H9 (cell line): Measurements from ENCODE around the gene ARSG. TPM values are rescaled to one million over a fixed set of nuclear protein-coding genes. Genes with fewer than 3 reads are reported as not detected.
"Not testable (repeated sequence)": the region's sequence is repeated elsewhere in the genome, so short reads cannot be mapped to it uniquely, and the experiment has no call there.

ENCODE experiments used
- DNase-seq: peaks from one replicate; pipeline ENCODE4 v3.0.0-alpha.2; 2017
- H2AFZ ChIP-seq: one replicate; pipeline ENCODE4 v1.6.1; 2013; ENCODE audit warnings: mild to moderate bottlenecking, low read length, control low read depth, moderate library complexity
- H2AK5ac ChIP-seq: 2 replicates; pipeline ENCODE4 v1.6.1; 2013; ENCODE audit warnings: low read length, control low read depth, mixed read lengths; ENCODE audit not compliant: insufficient read length
- H2BK120ac ChIP-seq: one replicate; pipeline ENCODE4 v1.6.1; 2013; ENCODE audit warnings: low read depth, mild to moderate bottlenecking, low read length, control low read depth, inconsistent platforms; ENCODE audit not compliant: poor library complexity, severe bottlenecking
- H2BK12ac ChIP-seq: 2 replicates; pipeline ENCODE4 v1.6.1; 2013; ENCODE audit warnings: low read length, control low read depth, mixed read lengths, low read depth; ENCODE audit not compliant: insufficient read length
- H2BK15ac ChIP-seq: 2 replicates; pipeline ENCODE4 v1.6.1; 2013; ENCODE audit warnings: low read depth, low read length, control low read depth
- H2BK20ac ChIP-seq: one replicate; pipeline ENCODE4 v1.6.1; 2013; ENCODE audit warnings: low read depth, mild to moderate bottlenecking, low read length, control low read depth, inconsistent platforms; ENCODE audit not compliant: poor library complexity, severe bottlenecking
- H2BK5ac ChIP-seq: 2 replicates; pipeline ENCODE4 v1.6.1; 2013; ENCODE audit warnings: low read length, control low read depth, mixed read lengths; ENCODE audit not compliant: insufficient read length
- H3K14ac ChIP-seq: 2 replicates; pipeline ENCODE4 v1.6.1; 2013; ENCODE audit warnings: low read length, control low read depth; ENCODE audit not compliant: insufficient read depth
- H3K18ac ChIP-seq: 2 replicates; pipeline ENCODE4 v1.6.1; 2013; ENCODE audit warnings: low read depth, mild to moderate bottlenecking, mixed read lengths, low read length, control low read depth; ENCODE audit not compliant: insufficient read length
- H3K23ac ChIP-seq: 2 replicates; pipeline ENCODE4 v1.6.1; 2013; ENCODE audit warnings: low read length, control low read depth, mixed read lengths, low read depth; ENCODE audit not compliant: insufficient read length
- H3K23me2 ChIP-seq: 2 replicates; pipeline ENCODE4 v1.6.1; 2013; ENCODE audit warnings: low read depth, mild to moderate bottlenecking, mixed read lengths, low read length, control low read depth; ENCODE audit not compliant: insufficient read length, poor library complexity, severe bottlenecking
- H3K27ac ChIP-seq: 2 replicates; pipeline ENCODE4 v1.5.1; 2013; ENCODE audit warnings: low read length, control low read depth, mixed read lengths, low read depth; ENCODE audit not compliant: insufficient read length
- H3K27me3 ChIP-seq: 2 replicates; pipeline ENCODE4 v1.6.1; 2013; ENCODE audit warnings: low read length, control low read depth, inconsistent platforms; ENCODE audit not compliant: insufficient read depth
- H3K4ac ChIP-seq: 2 replicates; pipeline ENCODE4 v1.6.1; 2013; ENCODE audit warnings: low read depth, mild to moderate bottlenecking, control low read depth, inconsistent platforms, low read length, moderate library complexity
- H3K4me1 ChIP-seq: 2 replicates; pipeline ENCODE4 v1.6.1; 2013; ENCODE audit warnings: low read length, control low read depth, inconsistent platforms; ENCODE audit not compliant: insufficient read depth
- H3K4me2 ChIP-seq: 2 replicates; pipeline ENCODE4 v1.6.1; 2013; ENCODE audit warnings: low read length, control low read depth, mixed read lengths; ENCODE audit not compliant: insufficient read length, insufficient read depth
- H3K56ac ChIP-seq: 2 replicates; pipeline ENCODE4 v1.6.1; 2013; ENCODE audit warnings: low read depth, mild to moderate bottlenecking, mixed read lengths, low read length, control low read depth; ENCODE audit not compliant: insufficient read length
- H3K79me1 ChIP-seq: 2 replicates; pipeline ENCODE4 v1.6.1; 2013; ENCODE audit warnings: low read depth, mild to moderate bottlenecking, moderate library complexity, low read length, control low read depth, inconsistent platforms; ENCODE audit not compliant: insufficient read depth, poor library complexity, severe bottlenecking
- H3K79me2 ChIP-seq: 2 replicates; pipeline ENCODE4 v1.6.1; 2013; ENCODE audit warnings: low read length, control low read depth, inconsistent platforms; ENCODE audit not compliant: insufficient read depth
- H3K9ac ChIP-seq: 2 replicates; pipeline ENCODE4 v1.6.1; 2013; ENCODE audit warnings: low read length, control low read depth, mixed read lengths; ENCODE audit not compliant: insufficient read length; ENCODE audit errors: extremely low read depth
- H3K9me3 ChIP-seq: one replicate; pipeline ENCODE4 v1.6.1; 2013; ENCODE audit warnings: low read depth, low read length, inconsistent platforms; ENCODE audit not compliant: control insufficient read depth
- H3T11ph ChIP-seq: one replicate; pipeline ENCODE4 v1.6.1; 2013; ENCODE audit warnings: mild to moderate bottlenecking, low read length, control low read depth, inconsistent platforms
- H4K20me1 ChIP-seq: one replicate; pipeline ENCODE4 v1.6.1; 2013; ENCODE audit not compliant: control insufficient read depth, insufficient read length, insufficient read depth
- H4K5ac ChIP-seq: 2 replicates; pipeline ENCODE4 v1.6.1; 2013; ENCODE audit warnings: low read depth, mild to moderate bottlenecking, mixed read lengths, low read length, control low read depth; ENCODE audit not compliant: insufficient read length
- H4K8ac ChIP-seq: replicated peaks from 2 replicates; pipeline ENCODE4 v1.6.1; 2013; ENCODE audit warnings: low read length, control low read depth, mixed read lengths, low read depth; ENCODE audit not compliant: insufficient read length
- H4K91ac ChIP-seq: 2 replicates; pipeline ENCODE4 v1.6.1; 2013; ENCODE audit warnings: low read depth, mild to moderate bottlenecking, moderate library complexity, mixed read lengths, low read length, control low read depth; ENCODE audit not compliant: insufficient read length
- H3K27ac Mint-ChIP-seq, 3 experiments: 2 replicates in 2 of 3; 3 replicates in 1 of 3; pipeline ENCODE4 v1.8.0; 2020 to 2021; ENCODE audit warnings: mixed read lengths in 3 of 3, mild to moderate bottlenecking in 1 of 3, moderate library complexity in 1 of 3
- H3K27me3 Mint-ChIP-seq: 2 replicates; pipeline ENCODE4 v1.8.0; 2021; ENCODE audit warnings: low read depth, mild to moderate bottlenecking, moderate library complexity, mixed read lengths
- H3K36me3 Mint-ChIP-seq, 3 experiments: 2 replicates in 2 of 3; 3 replicates in 1 of 3; pipeline ENCODE4 v1.8.0; 2020 to 2021; ENCODE audit warnings: low read depth in 3 of 3, mixed read lengths in 3 of 3; ENCODE audit not compliant: insufficient read depth in 1 of 3
- H3K4me1 Mint-ChIP-seq, 2 experiments: 2 replicates each; pipeline ENCODE4 v1.8.0; 2020; ENCODE audit warnings: mixed read lengths in 2 of 2
- H3K4me3 Mint-ChIP-seq, 2 experiments: 2 replicates in 1 of 2; 3 replicates in 1 of 2; pipeline ENCODE4 v1.8.0; 2020 to 2021; ENCODE audit warnings: mild to moderate bottlenecking in 2 of 2, mixed read lengths in 2 of 2, moderate library complexity in 1 of 2
- H3K9me3 Mint-ChIP-seq, 2 experiments: 2 replicates in 1 of 2; 3 replicates in 1 of 2; pipeline ENCODE4 v1.8.0; 2020; ENCODE audit warnings: mild to moderate bottlenecking in 2 of 2, mixed read lengths in 2 of 2, moderate library complexity in 1 of 2
- CTCF ChIP-seq: fragments of 200-600 bp; sonication (generic); conservative IDR thresholded peaks from 3 replicates; pipeline ENCODE4 v1.8.0; 2021; ENCODE audit warnings: antibody characterized with exemption, mild to moderate bottlenecking
- WGBS: extraction: QIAGEN DNeasy Blood & Tissue Kit; methylation state at CpG from one replicate; pipeline ENCODE4 v1.1.7; 2013; ENCODE audit warnings: missing lambda C conversion rate, low lambda C conversion rate, mixed read lengths; ENCODE audit not compliant: insufficient read length; ENCODE audit errors: extremely low coverage; 5-methylcytosine and 5-hydroxymethylcytosine counted together
- total RNA-seq: library from RNA; stranded (reverse); gene quantifications from 2 replicates; pipeline ENCODE4 v1.2.1, GENCODE V29; 2021

Gene ARSG
- total RNA-seq, 1 experiment from 2014 or later = 3.6 TPM

GRCh38 chr17:68403122-68403521 is 111.8 kb downstream of the ARSG start:
- Histone ChIP-seq H4K8ac (no peak overlapping the region), H2BK12ac (no peak overlapping the region), H4K5ac (no peak overlapping the region), H3K9me3 (no peaks in the 10 kb centered on the region), H2AK5ac (no peak overlapping the region), H3K4me2 (no peak overlapping the region), H2BK5ac (no peak overlapping the region), H3K23ac (no peak overlapping the region), H3K27ac (no peak overlapping the region), H3K18ac (no peak overlapping the region), H3K4ac (no peak overlapping the region), H2BK15ac (no peak overlapping the region), H3T11ph (no peak overlapping the region), H2BK20ac (no peak overlapping the region), H3K56ac (no peak overlapping the region), H3K27me3 (no peaks in the 10 kb centered on the region), H3K23me2 (no peaks in the 10 kb centered on the region), H3K9ac (no peak overlapping the region), H2AFZ (no peak overlapping the region), H3K79me1 (no peaks in the 10 kb centered on the region), H3K14ac (no peak overlapping the region), H3K4me1 (no peaks in the 10 kb centered on the region), H3K79me2 (no peaks in the 10 kb centered on the region), H4K91ac (no peak overlapping the region), H4K20me1 (no peaks in the 10 kb centered on the region), H2BK120ac (no peak overlapping the region)
- H3K4me3 Mint-ChIP-seq = no peak overlapping the region
- peaks cover 23 to 24% of the 10 kb centered on the region in 2 experiments for H3K4me1 Mint-ChIP-seq
- TF ChIP-seq CTCF = no peak
- DNase-seq = no peak
- H3K9me3 Mint-ChIP-seq = peaks cover 24 to 28% of the 10 kb centered on the region in 2 experiments
- no CpG with 5 or more reads among the region's 1 CpG for WGBS
- H3K27ac Mint-ChIP-seq = no peak overlapping the region
- H3K36me3 Mint-ChIP-seq = peaks cover 4 to 10% (median 7%) of the 10 kb centered on the region in 3 experiments; a peak in 6 of 7 replicates
- H3K27me3 Mint-ChIP-seq = peaks cover 3% of the 10 kb centered on the region

GRCh38 chr17:68403837-68404236 is 112.5 kb downstream of the ARSG start:
- not testable (repeated sequence) for H3K14ac ChIP-seq, H2BK120ac ChIP-seq, H3K79me1 ChIP-seq, H3K4me1 ChIP-seq, H2BK20ac ChIP-seq, H2AFZ ChIP-seq, H3K27ac ChIP-seq, H3T11ph ChIP-seq, H3K27me3 Mint-ChIP-seq, H3K56ac ChIP-seq, H3K4ac ChIP-seq, H3K4me3 Mint-ChIP-seq, H3K79me2 ChIP-seq, H2BK15ac ChIP-seq, H2AK5ac ChIP-seq, DNase-seq, H3K9ac ChIP-seq, H3K23ac ChIP-seq, H3K18ac ChIP-seq, H3K23me2 ChIP-seq, H3K4me2 ChIP-seq, H3K27me3 ChIP-seq, H4K20me1 ChIP-seq, H2BK5ac ChIP-seq, H3K27ac Mint-ChIP-seq, H4K5ac ChIP-seq, H2BK12ac ChIP-seq, H3K9me3 ChIP-seq, H3K36me3 Mint-ChIP-seq, H4K91ac ChIP-seq, H4K8ac ChIP-seq
- Mint-ChIP-seq H3K4me1 (peaks cover 21% of the 10 kb centered on the region in 2 experiments), H3K9me3 (peaks cover 24 to 28% of the 10 kb centered on the region in 2 experiments)
- no CpG with 5 or more reads among the region's 5 CpGs for WGBS
